Central memory CD8-positive, alpha-beta T cell (primary cell): ENCODE measurements around the gene RTBDN.

Experiments used
- ATAC-seq: fragments of 150-1000 bp; cut with Tn5 transposase; replicated peaks from 2 replicates; pipeline ENCODE4 v1.10.0; 2022; ENCODE audit warnings: mild to moderate bottlenecking, moderate FRiP score, moderate number of reproducible peaks; ENCODE audit not compliant: poor library complexity, severe bottlenecking; ENCODE audit errors: extremely low read depth
- DNase-seq, 2 donors: peaks; one replicate each; pipeline ENCODE4 v3.0.0; 2021; ENCODE audit warnings: low spot score in 2 of 2
- H3K27ac Mint-ChIP-seq: one replicate; pipeline ENCODE4 v1.8.0; 2022; ENCODE audit warnings: low read depth, mild to moderate bottlenecking, moderate library complexity, mixed read lengths
- H3K27me3 Mint-ChIP-seq: one replicate; pipeline ENCODE4 v1.8.0; 2022; ENCODE audit warnings: mixed read lengths
- H3K36me3 Mint-ChIP-seq: one replicate; pipeline ENCODE4 v1.8.0; 2022; ENCODE audit warnings: mild to moderate bottlenecking, moderate library complexity, mixed read lengths; ENCODE audit not compliant: insufficient read depth
- H3K4me1 Mint-ChIP-seq: one replicate; pipeline ENCODE4 v1.8.0; 2022; ENCODE audit warnings: mixed read lengths
- H3K4me3 Mint-ChIP-seq: one replicate; pipeline ENCODE4 v1.8.0; 2022; ENCODE audit warnings: mild to moderate bottlenecking, moderate library complexity, mixed read lengths
- H3K9me3 Mint-ChIP-seq: one replicate; pipeline ENCODE4 v1.8.0; 2022; ENCODE audit warnings: mixed read lengths

RTBDN gene

DNA sequence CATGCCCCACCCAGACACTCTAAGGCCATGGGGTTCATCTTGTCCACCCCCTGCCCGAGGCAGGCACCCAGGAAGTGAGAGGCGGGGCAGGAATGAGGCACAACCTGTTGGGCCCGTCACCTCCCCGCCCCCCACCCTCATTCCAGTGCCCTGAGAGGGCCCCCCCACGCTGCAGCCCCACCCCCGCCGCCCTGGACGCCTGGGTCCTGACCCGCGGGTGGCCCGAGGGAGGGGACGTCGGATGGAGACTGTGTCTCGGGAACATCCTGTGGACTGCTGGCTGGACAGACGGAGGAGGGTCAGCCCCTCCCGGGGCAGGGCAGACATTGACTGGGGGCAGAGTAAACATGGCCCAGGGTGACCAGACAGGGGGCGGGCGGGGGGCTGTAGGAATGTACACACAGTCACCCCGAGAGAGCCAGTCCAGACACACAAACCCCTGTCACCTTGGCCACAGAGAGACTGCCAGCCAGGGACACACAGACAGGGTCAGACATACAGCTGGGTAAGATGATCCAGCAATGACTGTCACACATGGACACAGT, 50.5 kb downstream of the RTBDN start:
- peak overlapping the region; percentile 31 for H3K4me3 Mint-ChIP-seq
- H3K4me1 Mint-ChIP-seq: peaks cover 15% of the 10 kb centered on the region
- H3K36me3 Mint-ChIP-seq: peaks cover 9% of the 10 kb centered on the region
- no peak overlapping the region for H3K27ac Mint-ChIP-seq
- ATAC-seq (no peak), DNase-seq (no peak)
- H3K27me3 Mint-ChIP-seq: no peaks in the 10 kb centered on the region
- no peaks in the 10 kb centered on the region for H3K9me3 Mint-ChIP-seq

DNA sequence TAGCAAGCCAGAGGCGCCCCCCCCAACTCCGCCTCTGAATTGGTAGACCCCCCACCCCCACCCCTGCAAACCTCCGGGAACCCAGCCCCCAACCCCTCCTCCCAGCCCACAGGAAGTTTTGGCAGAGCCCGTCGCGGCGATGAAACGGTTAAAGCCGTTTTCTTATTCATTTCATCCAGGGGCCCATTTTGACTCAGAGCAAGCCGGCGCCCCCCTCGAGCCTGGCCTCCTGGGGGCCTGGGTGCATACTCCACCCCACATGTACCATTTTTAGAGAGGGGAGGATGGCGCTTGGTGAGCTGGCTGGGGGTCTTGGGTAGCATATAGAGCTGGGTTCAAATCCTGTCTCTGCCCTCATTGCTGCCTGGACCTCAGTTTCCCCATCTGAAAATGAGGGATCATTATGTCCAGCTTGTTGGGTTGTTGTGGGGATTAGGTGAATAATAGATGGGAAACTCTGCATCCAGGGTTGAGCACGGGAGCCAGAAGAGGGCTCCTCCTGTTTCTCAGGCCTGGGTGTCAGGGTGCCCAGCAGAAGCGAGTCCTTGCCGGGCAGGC, 51.0 kb downstream of the RTBDN start:
- H3K4me1 Mint-ChIP-seq: peaks cover 18% of the 10 kb centered on the region
- no peak for ATAC-seq
- H3K4me3 Mint-ChIP-seq: peak overlapping the region; percentile 31
- H3K27ac Mint-ChIP-seq: no peak overlapping the region
- no peak for DNase-seq
- H3K36me3 Mint-ChIP-seq: peaks cover 9% of the 10 kb centered on the region
- H3K27me3 Mint-ChIP-seq: no peaks in the 10 kb centered on the region
- no peaks in the 10 kb centered on the region for H3K9me3 Mint-ChIP-seq

DNA sequence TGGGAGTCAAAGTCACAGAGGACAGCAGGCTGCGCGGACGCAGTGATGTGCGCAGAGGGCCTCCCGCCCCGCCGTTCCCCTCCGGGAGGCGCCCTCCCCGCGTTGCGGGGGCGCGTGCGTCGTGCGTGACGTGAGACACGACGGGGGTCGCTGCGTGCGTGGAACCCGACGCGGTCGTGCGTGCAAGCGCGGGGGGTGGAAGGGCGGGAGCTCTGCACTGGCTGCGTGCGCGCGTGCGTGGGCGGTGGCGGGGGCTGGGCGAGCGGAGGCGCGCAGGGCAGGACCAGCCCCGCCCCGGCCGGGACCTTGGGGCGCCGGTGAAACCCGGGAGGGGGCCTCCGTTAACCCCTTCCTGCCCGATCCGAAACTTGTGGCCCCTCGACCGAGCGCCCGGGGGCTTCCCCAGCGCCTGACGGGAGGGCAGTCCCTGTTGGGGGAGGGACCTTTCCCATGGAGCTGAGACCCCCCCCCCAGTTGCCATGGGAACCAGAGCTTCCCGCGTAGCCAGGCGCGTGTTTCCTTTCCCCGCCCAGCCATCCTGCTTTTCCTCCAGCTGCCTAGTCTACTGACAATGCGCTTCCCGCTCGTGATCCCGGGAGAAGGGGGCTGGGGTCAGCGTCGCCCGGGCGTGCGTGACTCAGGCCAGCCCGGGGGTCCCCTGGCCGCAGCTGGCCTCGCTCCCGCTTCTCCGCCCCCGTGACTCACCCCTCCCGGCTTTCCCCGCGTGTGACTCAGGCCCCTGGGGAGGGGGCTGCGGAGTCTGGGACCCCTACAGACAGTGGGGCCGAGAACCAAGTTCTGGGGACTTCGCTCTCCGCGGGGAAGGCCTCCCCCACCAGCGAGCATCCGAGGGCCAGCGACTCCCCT, 51.7 kb downstream of the RTBDN start:
- Mint-ChIP-seq H3K9me3 (no peaks in the 10 kb centered on the region), H3K36me3 (peaks cover 9% of the 10 kb centered on the region), H3K27me3 (no peaks in the 10 kb centered on the region), H3K27ac (peak overlapping the region; percentile 77), H3K4me1 (peaks cover 21% of the 10 kb centered on the region), H3K4me3 (peak overlapping the region; percentile 73)
- peak; percentile 45 for ATAC-seq
- DNase-seq: peak; percentile 84 to 94

DNA sequence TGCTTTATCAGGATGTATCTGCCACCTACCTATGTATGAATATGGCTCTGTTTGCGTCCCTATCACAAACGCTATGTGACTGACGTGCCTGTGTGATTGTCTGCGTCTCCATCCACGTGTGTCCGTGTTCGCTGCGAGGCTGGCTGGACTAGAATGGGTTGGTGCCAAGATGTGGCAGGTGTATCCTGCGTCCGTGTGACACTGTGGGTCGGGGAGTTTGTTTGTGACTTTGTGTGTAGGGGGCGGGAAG, 52.3 kb downstream of the RTBDN start:
- H3K27ac Mint-ChIP-seq: peak overlapping the region; percentile 77
- peaks cover 21% of the 10 kb centered on the region for H3K4me1 Mint-ChIP-seq
- H3K36me3 Mint-ChIP-seq: peaks cover 12% of the 10 kb centered on the region
- no peaks in the 10 kb centered on the region for H3K9me3 Mint-ChIP-seq
- DNase-seq: no peak
- ATAC-seq: peak; percentile 68
- H3K27me3 Mint-ChIP-seq: no peaks in the 10 kb centered on the region
- peak overlapping the region; percentile 73 for H3K4me3 Mint-ChIP-seq

DNA sequence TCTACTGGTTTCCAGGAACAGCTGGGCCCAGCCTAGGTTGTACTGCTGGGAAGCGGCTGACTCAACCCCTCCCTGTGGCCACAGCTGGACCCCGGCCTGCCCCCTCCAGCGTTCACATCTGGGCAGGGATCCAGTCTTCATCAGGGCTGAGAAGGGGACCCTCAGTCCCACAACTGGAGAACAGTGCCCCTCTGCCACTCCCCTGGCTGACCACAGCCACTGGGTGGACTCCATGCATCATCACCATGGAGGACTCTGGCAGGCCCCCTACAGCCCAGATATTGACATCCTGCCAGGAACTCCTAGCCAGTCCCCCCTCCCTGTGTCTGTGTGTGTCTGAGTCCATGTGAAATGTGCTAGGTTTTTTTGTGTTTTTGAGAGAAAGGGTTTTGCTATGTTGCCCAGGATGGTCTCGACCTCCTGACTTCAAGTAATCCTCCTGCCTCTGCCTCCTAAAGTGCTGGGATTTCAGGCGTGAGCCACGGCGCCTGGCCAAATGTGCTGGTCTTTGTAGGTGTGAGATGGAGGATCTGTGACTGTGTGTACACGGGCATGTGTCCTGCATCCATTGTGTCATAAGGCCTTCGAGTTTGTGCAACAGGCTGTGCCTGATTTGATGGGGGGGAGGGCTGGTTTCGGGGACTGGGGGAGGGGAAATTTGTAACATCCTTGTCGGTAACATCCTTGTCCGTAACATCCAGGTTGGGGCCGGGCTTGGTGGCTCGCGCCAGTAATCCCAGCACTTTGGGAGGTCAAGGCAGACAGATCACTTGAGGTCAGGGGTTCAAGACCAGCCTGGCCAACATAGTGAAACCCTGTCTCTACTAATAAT, 55.0 kb downstream of the RTBDN start:
- no peaks in the 10 kb centered on the region for H3K27me3 Mint-ChIP-seq
- H3K36me3 Mint-ChIP-seq: peaks cover 18% of the 10 kb centered on the region
- no peaks in the 10 kb centered on the region for H3K9me3 Mint-ChIP-seq
- H3K4me3 Mint-ChIP-seq: peak overlapping the region; percentile 81
- peak overlapping the region; percentile 78 for H3K27ac Mint-ChIP-seq
- DNase-seq (no peak), ATAC-seq (no peak)
- peaks cover 21% of the 10 kb centered on the region for H3K4me1 Mint-ChIP-seq

DNA sequence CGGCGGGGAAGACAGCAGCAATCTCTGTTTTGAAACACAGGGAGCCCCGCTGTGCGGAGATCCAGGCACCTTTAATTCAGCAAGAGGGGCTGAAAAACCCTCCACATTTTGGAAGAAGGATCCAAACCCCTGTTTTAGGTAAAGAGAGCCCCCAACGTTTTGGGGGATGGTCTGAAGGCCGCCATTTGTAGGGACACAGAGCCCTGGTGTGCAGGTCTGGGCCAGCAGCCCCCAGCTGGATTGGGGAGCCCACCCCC, 55.5 kb downstream of the RTBDN start:
- Mint-ChIP-seq H3K4me1 (peaks cover 23% of the 10 kb centered on the region), H3K4me3 (peak overlapping the region; percentile 81), H3K36me3 (peaks cover 19% of the 10 kb centered on the region), H3K9me3 (no peaks in the 10 kb centered on the region), H3K27me3 (no peaks in the 10 kb centered on the region), H3K27ac (peak overlapping the region; percentile 78)
- DNase-seq (no peak), ATAC-seq (no peak)

DNA sequence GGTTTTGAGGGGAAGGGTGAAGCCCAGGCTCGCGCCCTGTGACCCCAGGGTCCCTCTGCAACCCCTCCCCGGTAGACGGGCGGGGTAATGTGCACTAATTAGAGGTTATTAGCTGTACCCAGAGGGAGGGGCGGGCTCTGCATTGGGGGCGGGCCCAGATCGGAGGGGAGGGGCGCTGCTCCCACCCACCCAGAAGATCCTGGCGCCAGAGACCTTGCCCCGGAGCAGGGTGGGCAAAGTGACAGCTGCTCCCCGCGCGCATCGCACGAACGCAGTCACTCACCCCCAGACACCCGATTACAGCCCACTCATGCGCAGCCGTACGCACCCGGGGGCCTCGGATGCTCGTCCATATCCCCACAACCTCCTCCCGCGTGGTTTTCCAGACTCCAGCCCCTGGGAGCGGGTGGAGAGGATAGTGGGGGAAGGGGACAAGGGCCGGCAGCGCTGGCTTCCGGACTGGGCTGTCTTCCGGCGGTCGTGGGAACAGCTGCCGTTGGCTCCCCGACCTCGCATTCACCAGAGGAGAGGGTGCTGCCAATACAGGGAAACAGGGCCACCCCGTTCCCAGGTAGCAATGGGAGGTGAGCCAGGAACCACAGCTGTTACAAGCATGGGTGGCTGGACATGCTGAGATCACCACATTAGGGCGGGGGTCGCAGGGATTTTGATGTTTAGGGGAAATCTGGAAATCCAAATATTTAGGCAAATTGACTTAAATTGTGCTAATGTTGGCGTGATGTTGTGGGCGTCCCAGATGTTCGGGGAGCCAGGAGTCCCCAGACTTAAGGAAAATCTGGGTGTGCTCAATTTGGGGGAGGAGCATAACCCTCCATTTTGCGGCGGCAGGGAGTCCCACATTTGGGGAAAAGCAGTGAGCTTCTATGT, 56.1 kb downstream of the RTBDN start:
- Mint-ChIP-seq H3K9me3 (no peaks in the 10 kb centered on the region), H3K4me1 (peaks cover 29% of the 10 kb centered on the region), H3K27me3 (no peaks in the 10 kb centered on the region), H3K27ac (peak overlapping the region; percentile 78), H3K36me3 (peaks cover 17% of the 10 kb centered on the region), H3K4me3 (peak overlapping the region; percentile 81)
- ATAC-seq (no peak), DNase-seq (no peak)

DNA sequence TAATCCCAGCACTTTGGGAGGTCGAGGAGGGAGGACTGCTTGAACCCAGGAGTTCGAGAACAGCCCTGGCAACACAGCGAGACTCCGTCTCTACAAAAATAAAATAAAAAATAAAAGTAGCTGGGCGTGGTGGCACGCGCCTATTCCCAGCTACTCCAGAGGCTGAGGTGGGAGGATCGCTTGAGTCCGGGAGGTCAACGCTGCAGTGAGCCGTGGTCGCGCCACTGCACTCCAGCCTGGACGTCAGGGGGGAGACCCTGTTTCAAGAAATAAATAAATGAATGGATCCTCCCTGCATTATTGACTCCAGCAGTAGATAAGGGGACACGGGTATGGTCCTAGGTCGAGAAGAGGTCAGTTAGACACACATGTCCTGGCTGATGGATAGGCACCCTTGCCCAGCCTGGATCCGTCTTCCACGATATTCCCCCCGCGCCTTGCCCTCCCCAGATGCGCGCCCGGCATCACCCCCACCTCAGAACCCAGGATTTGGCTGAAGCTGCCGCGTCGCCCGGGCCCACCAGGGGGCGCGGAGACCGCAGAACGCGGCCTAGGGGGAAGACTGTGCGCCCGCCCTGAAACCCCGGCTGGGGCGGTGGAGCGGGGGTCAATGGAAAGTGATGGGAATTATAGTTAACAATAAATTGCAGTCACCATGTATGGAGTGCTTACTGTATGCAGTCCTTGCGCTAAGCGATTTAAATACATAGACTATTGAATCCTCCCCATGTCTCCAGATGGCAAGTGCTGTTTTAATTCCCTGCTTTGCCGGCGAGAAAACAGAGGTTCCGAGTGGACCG, 57.0 kb downstream of the RTBDN start:
- DNase-seq (peak; percentile 71 to 74), ATAC-seq (peak; percentile 10)
- Mint-ChIP-seq H3K27ac (peak overlapping the region; percentile 78), H3K4me1 (peaks cover 31% of the 10 kb centered on the region), H3K4me3 (peak overlapping the region; percentile 81), H3K36me3 (peaks cover 17% of the 10 kb centered on the region), H3K9me3 (no peaks in the 10 kb centered on the region), H3K27me3 (no peaks in the 10 kb centered on the region)
